Ectodermal cell (in vitro differentiated cells): ENCODE measurements around the gene WASF3.
A peak's percentile ranks its signal among the peaks of the same experiment; 100 is the strongest.
"Not testable (repeated sequence)": the region's sequence is repeated elsewhere in the genome, so short reads cannot be mapped to it uniquely, and the experiment has no call there.

Experiments
- H3K27ac ChIP-seq: 2 replicates; pipeline ENCODE4 v1.7.0; 2013; ENCODE audit warnings: mild to moderate bottlenecking, low read depth, low read length; ENCODE audit not compliant: insufficient read depth, poor library complexity, severe bottlenecking
- H3K27me3 ChIP-seq: 2 replicates; pipeline ENCODE4 v1.7.0; 2013; ENCODE audit warnings: mild to moderate bottlenecking, low read length; ENCODE audit not compliant: insufficient read depth, control insufficient read depth, poor library complexity, severe bottlenecking
- H3K36me3 ChIP-seq: one replicate; pipeline ENCODE4 v1.7.0; 2013; ENCODE audit warnings: low read length; ENCODE audit not compliant: control insufficient read depth, insufficient read depth
- H3K4me1 ChIP-seq: one replicate; pipeline ENCODE4 v1.7.0; 2013; ENCODE audit warnings: low read length; ENCODE audit not compliant: control insufficient read depth, insufficient read depth
- H3K4me3 ChIP-seq: 2 replicates; pipeline ENCODE4 v1.7.0; 2013; ENCODE audit warnings: low read depth, low read length, control low read depth; ENCODE audit not compliant: insufficient read depth
- H3K9me3 ChIP-seq: 2 replicates; pipeline ENCODE4 v1.7.0; 2013; ENCODE audit warnings: mild to moderate bottlenecking, low read length, moderate library complexity; ENCODE audit not compliant: control insufficient read depth
- WGBS, 2 experiments: methylation state at CpG; one replicate each; pipeline ENCODE4 v1.1.7; 2013; ENCODE audit warnings: missing lambda C conversion rate in 2 of 2; 5-methylcytosine and 5-hydroxymethylcytosine counted together

WASF3 gene

GRCh38 chr13:26621731-26622401 is 64.4 kb downstream of the WASF3 start:
- no peak overlapping the region for H3K27ac ChIP-seq
- H3K4me1 ChIP-seq = no peaks in the 10 kb centered on the region
- H3K4me3 ChIP-seq = no peak overlapping the region
- no peaks in the 10 kb centered on the region for H3K9me3 ChIP-seq
- H3K27me3 ChIP-seq = no peaks in the 10 kb centered on the region
- peaks cover 12% of the 10 kb centered on the region for H3K36me3 ChIP-seq
- WGBS, 2 experiments = 96 to 99% methylated on average over 4 of the region's 4 CpGs

- no peaks in the 10 kb centered on the region for H3K4me1 ChIP-seq
Measured at GRCh38 chr13:26623125-26623524, 65.6 kb downstream of the WASF3 start.

GRCh38 chr13:26624572-26624971 is 67.1 kb downstream of the WASF3 start:
- Histone ChIP-seq H3K27ac (no peak overlapping the region), H3K27me3 (no peaks in the 10 kb centered on the region), H3K4me1 (no peaks in the 10 kb centered on the region), H3K9me3 (no peaks in the 10 kb centered on the region), H3K36me3 (peaks cover 16% of the 10 kb centered on the region), H3K4me3 (no peak overlapping the region)
- WGBS, 2 experiments = no CpG with 5 or more reads among the region's 1 CpG

More at GRCh38 chr13:26623125-26623524, 65.6 kb downstream of the WASF3 start:
- Histone ChIP-seq H3K36me3 (peaks cover 12% of the 10 kb centered on the region), H3K4me3 (no peak overlapping the region), H3K9me3 (no peaks in the 10 kb centered on the region), H3K27me3 (no peaks in the 10 kb centered on the region), H3K27ac (no peak overlapping the region)
- WGBS, 2 experiments = 78 to 81% methylated on average over 3 of the region's 3 CpGs

GRCh38 chr13:26626271-26626670 is 68.8 kb downstream of the WASF3 start:
- 98 to 99% methylated on average over 1 to 2 of the region's 2 CpGs for WGBS, 2 experiments
- no peaks in the 10 kb centered on the region for H3K9me3 ChIP-seq
- peaks cover 16% of the 10 kb centered on the region for H3K36me3 ChIP-seq

GRCh38 chr13:26628706-26629105 is 71.2 kb downstream of the WASF3 start:
- 93 to 95% methylated on average over 8 of the region's 8 CpGs for WGBS, 2 experiments
- H3K4me3 ChIP-seq = no peak overlapping the region
- H3K27me3 ChIP-seq = no peaks in the 10 kb centered on the region
- H3K27ac ChIP-seq = no peak overlapping the region
- H3K4me1 ChIP-seq = no peaks in the 10 kb centered on the region
- H3K9me3 ChIP-seq = no peaks in the 10 kb centered on the region
- peaks cover 9% of the 10 kb centered on the region for H3K36me3 ChIP-seq

More at GRCh38 chr13:26626271-26626670, 68.8 kb downstream of the WASF3 start:
- H3K4me1 ChIP-seq = no peaks in the 10 kb centered on the region
- H3K4me3 ChIP-seq = no peak overlapping the region
- no peak overlapping the region for H3K27ac ChIP-seq
- H3K27me3 ChIP-seq = no peaks in the 10 kb centered on the region

GRCh38 chr13:26629260-26629825 is 71.9 kb downstream of the WASF3 start:
- H3K27ac ChIP-seq = no peak overlapping the region
- H3K4me1 ChIP-seq = no peaks in the 10 kb centered on the region
- H3K4me3 ChIP-seq = no peak overlapping the region
- 94 to 96% methylated on average over 5 of the region's 5 CpGs for WGBS, 2 experiments
- H3K9me3 ChIP-seq = no peaks in the 10 kb centered on the region
- peaks cover 9% of the 10 kb centered on the region for H3K36me3 ChIP-seq
- H3K27me3 ChIP-seq = no peaks in the 10 kb centered on the region

- not testable (repeated sequence) for H3K4me3 ChIP-seq, H3K9me3 ChIP-seq, H3K27me3 ChIP-seq, H3K36me3 ChIP-seq, H3K4me1 ChIP-seq, H3K27ac ChIP-seq
- WGBS, 2 experiments = 96 to 97% methylated on average over 6 of the region's 6 CpGs
Measured at GRCh38 chr13:26635634-26636033, 78.2 kb downstream of the WASF3 start.

GRCh38 chr13:26636073-26636472 is 78.6 kb downstream of the WASF3 start:
- H3K27ac ChIP-seq, H3K4me1 ChIP-seq, H3K9me3 ChIP-seq, H3K4me3 ChIP-seq, H3K36me3 ChIP-seq, H3K27me3 ChIP-seq: not testable (repeated sequence)
- WGBS, 2 experiments = 84% methylated on average over 8 of the region's 8 CpGs

- peaks cover 16% of the 10 kb centered on the region for H3K36me3 ChIP-seq
- no peak overlapping the region for H3K4me3 ChIP-seq
- H3K4me1 ChIP-seq = peaks cover 8% of the 10 kb centered on the region
- peak overlapping the region; percentile 31 for H3K27ac ChIP-seq
- peaks cover 2% of the 10 kb centered on the region for H3K9me3 ChIP-seq
- no peaks in the 10 kb centered on the region for H3K27me3 ChIP-seq
Measured at GRCh38 chr13:26646603-26647002, 89.1 kb downstream of the WASF3 start.

- Histone ChIP-seq H3K27me3 (no peaks in the 10 kb centered on the region), H3K9me3 (peaks cover 2% of the 10 kb centered on the region), H3K27ac (no peak overlapping the region), H3K4me1 (peaks cover 7% of the 10 kb centered on the region), H3K4me3 (no peak overlapping the region), H3K36me3 (peaks cover 11% of the 10 kb centered on the region)
- 100% methylated on average over 1 of the region's 1 CpG for WGBS, 2 experiments
Measured at GRCh38 chr13:26651234-26651633, 93.8 kb downstream of the WASF3 start.
